Endothelial cell of umbilical vein (primary cell): ENCODE data around the gene DLGAP4. TPM values are rescaled to one million over a fixed set of nuclear protein-coding genes. Genes with fewer than 3 reads are reported as not detected.

Experiments
- BruUV-seq: library from RNA; stranded (reverse); fragments of 400-500 nt; replicated peaks from 2 replicates; lab custom pipeline; 2021; lab: Mats Ljungman, UMichigan
- CTCF ChIA-PET: fragments of 300-600, 350-600 bp; sonication (Branson Sonifier 250); formaldehyde crosslinking; loops from one replicate; lab custom pipeline; 2021; ENCODE audit warnings: antibody characterized with exemption, inconsistent platforms; lab: Charles Lee
- POLR2A ChIA-PET: fragments of 300-600, 350-600 bp; sonication (Branson Sonifier 250); formaldehyde crosslinking; loops from one replicate; lab custom pipeline; 2021; ENCODE audit warnings: antibody characterized with exemption, inconsistent platforms; lab: Charles Lee
- DNase-seq: peaks from one replicate; pipeline ENCODE4 v3.0.0-alpha.2; 2011; ENCODE audit warnings: low read depth, low spot score
- FAIRE-seq: peaks from 2 replicates; lab custom pipeline; 2011; peaks lifted over from hg19 to GRCh38; lab: Jason Lieb, UNC
- H2AFZ ChIP-seq: 2 replicates; pipeline ENCODE4 v1.6.0; 2012; ENCODE audit warnings: low read depth, low read length, control low read depth, inconsistent platforms
- H3K27ac ChIP-seq: 2 replicates; pipeline ENCODE4 v1.5.1; 2011; ENCODE audit warnings: low read depth, mild to moderate bottlenecking, control low read depth, low read length, moderate library complexity; ENCODE audit not compliant: insufficient read depth
- H3K27me3 ChIP-seq, 2 experiments: 2 replicates each; pipeline versions ENCODE4 v1.6.0 to v1.6.1; 2011; ENCODE audit warnings: low read length in 2 of 2, mixed read lengths in 1 of 2; ENCODE audit not compliant: control insufficient read depth in 2 of 2, insufficient read depth in 2 of 2
- H3K36me3 ChIP-seq, 2 experiments: 2 replicates in 1 of 2; 3 replicates in 1 of 2; pipeline ENCODE4 v1.5.1; 2011; ENCODE audit warnings: low read length in 2 of 2, mild to moderate bottlenecking in 1 of 2, moderate library complexity in 1 of 2; ENCODE audit not compliant: control insufficient read depth in 2 of 2, insufficient read depth in 2 of 2; ENCODE audit errors: extremely low read depth in 1 of 2
- H3K4me1 ChIP-seq: 3 replicates; pipeline ENCODE4 v1.5.1; 2011; ENCODE audit warnings: mild to moderate bottlenecking, low read length; ENCODE audit not compliant: control insufficient read depth, insufficient read depth; ENCODE audit errors: extremely low read depth
- H3K4me2 ChIP-seq: 2 replicates; pipeline ENCODE4 v1.6.1; 2011; ENCODE audit warnings: low read length, control low read depth, mixed read lengths; ENCODE audit not compliant: insufficient read depth
- H3K4me3 ChIP-seq, 3 experiments: fragments of 200-600 bp in 1 of 3; sonication (generic), shearing (Covaris generic) in 1 of 3; replicated peaks in 1 of 3; 2 replicates each; pipeline ENCODE4 v1.5.1; 2011 to 2016; ENCODE audit warnings: control low read depth in 3 of 3, low read length in 3 of 3, mild to moderate bottlenecking in 2 of 3, inconsistent platforms in 1 of 3, low read depth in 1 of 3, moderate library complexity in 1 of 3; ENCODE audit not compliant: insufficient read depth in 1 of 3
- H3K79me2 ChIP-seq: 2 replicates; pipeline ENCODE4 v1.6.0; 2012; ENCODE audit warnings: low read length, inconsistent platforms; ENCODE audit not compliant: control insufficient read depth, insufficient read depth
- H3K9ac ChIP-seq: replicated peaks from 2 replicates; pipeline ENCODE3; 2011; ENCODE audit warnings: low read length, control low read depth; ENCODE audit not compliant: insufficient read depth; ENCODE audit errors: extremely low read depth
- H3K9me1 ChIP-seq: replicated peaks from 3 replicates; pipeline ENCODE4 v1.6.0; 2011; ENCODE audit warnings: mild to moderate bottlenecking, low read length; ENCODE audit not compliant: control insufficient read depth, insufficient read depth; ENCODE audit errors: extremely low read depth
- H3K9me3 ChIP-seq: replicated peaks from 2 replicates; pipeline ENCODE4 v1.5.1; 2012; ENCODE audit warnings: low read length, inconsistent platforms; ENCODE audit not compliant: control insufficient read depth, insufficient read depth
- H4K20me1 ChIP-seq: replicated peaks from 2 replicates; pipeline ENCODE3; 2011; ENCODE audit warnings: mild to moderate bottlenecking, low read length; ENCODE audit not compliant: control insufficient read depth, insufficient read depth; ENCODE audit errors: extremely low read depth
- CTCF ChIP-seq, 2 donors: IDR thresholded peaks; 1 replicate in 1 of 2; 2 replicates in 1 of 2; pipeline ENCODE4 v1.5.1; 2011; ENCODE audit warnings: low read length in 2 of 2, mild to moderate bottlenecking in 2 of 2, moderate library complexity in 2 of 2, control low read depth in 1 of 2, inconsistent platforms in 1 of 2, low read depth in 1 of 2; ENCODE audit not compliant: insufficient read depth in 1 of 2; ENCODE audit errors: extremely low read depth in 1 of 2
- EZH2 ChIP-seq: IDR thresholded peaks from 2 replicates; pipeline ENCODE4 v1.6.1; 2012; ENCODE audit warnings: borderline replicate concordance, low read depth, mild to moderate bottlenecking, moderate library complexity, low read length, inconsistent platforms; ENCODE audit not compliant: severe bottlenecking
- FOS ChIP-seq: IDR thresholded peaks from 2 replicates; pipeline ENCODE4 v1.6.1; 2011; ENCODE audit warnings: mild to moderate bottlenecking, low read length, moderate library complexity, borderline replicate concordance; ENCODE audit not compliant: insufficient read depth
- GATA2 ChIP-seq: IDR thresholded peaks from 2 replicates; pipeline ENCODE4 v1.7.0; 2011; ENCODE audit warnings: low read depth, mild to moderate bottlenecking, moderate library complexity, mixed read lengths, low read length; ENCODE audit not compliant: insufficient read length, insufficient read depth
- JUN ChIP-seq: IDR thresholded peaks from 2 replicates; pipeline ENCODE4 v1.6.1; 2011; ENCODE audit warnings: borderline replicate concordance, low read depth; ENCODE audit not compliant: insufficient read length, insufficient read depth
- MAX ChIP-seq: IDR thresholded peaks from 2 replicates; pipeline ENCODE4 v1.6.1; 2011; ENCODE audit not compliant: insufficient read depth, insufficient read length
- MYC ChIP-seq: IDR thresholded peaks from one replicate; pipeline ENCODE4 v1.6.1; 2011; ENCODE audit warnings: mild to moderate bottlenecking, low read depth, low read length
- POLR2A ChIP-seq: IDR thresholded peaks from 2 replicates; pipeline ENCODE4 v1.6.1; 2012; ENCODE audit warnings: low read depth, mild to moderate bottlenecking, control low read depth, low read length
- POLR2AphosphoS5 ChIP-seq: IDR thresholded peaks from 2 replicates; pipeline ENCODE4 v1.6.1; 2012; ENCODE audit warnings: low read depth, mild to moderate bottlenecking, control low read depth, low read length, moderate library complexity; ENCODE audit not compliant: insufficient read depth
- dilution Hi-C: fragments of 300-500 bp; cut with MboI; formaldehyde crosslinking; loops from one replicate; pipeline ENCODE4 v1.15.0; 2019; ENCODE audit warnings: low sequenced_read_pairs; ENCODE audit not compliant: extremely low pct_ligation_motif_present
- intact Hi-C: fragments of 100-400 bp; cut with micrococcal nuclease; formaldehyde crosslinking; loops from one replicate; pipeline ENCODE4 v1.10.0; 2022
- polyA plus RNA-seq, 4 experiments: library from polyadenylated mRNA; depleted of rRNA in 3 of 4; stranded (reverse) in 3 of 4; unstranded in 1 of 4; fragments of >200 nt; gene quantifications; 2 replicates each; pipeline versions ENCODE4 v1.2.1 to v1.2.3, GENCODE V29; 2011 to 2012; ENCODE audit warnings: missing spikeins in 1 of 4
- total RNA-seq: library from RNA; stranded (reverse); gene quantifications from 2 replicates; pipeline ENCODE4 v1.2.3, GENCODE V29; 2021

The DLGAP4 gene
- total and polyA plus RNA-seq, 2 donors (not counting 3 experiments of a cell fraction or from before 2014, with no cell fraction given), result 57.5 to 125 TPM

GRCh38 chr20:36528875-36529417, 222.8 kb downstream of the DLGAP4 start:
- TF ChIP-seq JUN (no peak), CTCF (IDR thresholded peaks at IDR 0.05; ENCODE audit: extremely low read depth in 1 of 2, insufficient read depth in 1 of 2, low read depth in 1 of 2, low read length in 2 of 2) (no peak), MYC (no peak), FOS (no peak), EZH2 (no peak), POLR2A (no peak), GATA2 (no peak), POLR2AphosphoS5 (no peak), MAX (no peak)
- Histone ChIP-seq H3K27ac (no peak overlapping the region), H3K9me3 (no peaks in the 10 kb centered on the region), H3K4me1 (no peaks in the 10 kb centered on the region), H3K79me2 (no peaks in the 10 kb centered on the region), H3K9me1 (no peaks in the 10 kb centered on the region), H3K27me3 (no peaks in the 10 kb centered on the region), H4K20me1 (no peaks in the 10 kb centered on the region), H3K9ac (no peak overlapping the region), H3K4me3 (no peak overlapping the region), H3K4me2 (no peak overlapping the region), H3K36me3 (peaks cover 15 to 31% of the 10 kb centered on the region in 2 experiments), H2AFZ (no peak overlapping the region)
- DNase-seq, result no peak
- ChIA-PET POLR2A (no interaction called here), CTCF (no interaction called here)
- dilution Hi-C loops, result no loop called here
- intact Hi-C loops, result no loop called here
- FAIRE-seq, result no peak
- no TSS peak for BruUV-seq
